CD14-positive monocyte (primary cell): ENCODE data around the gene TPRN. TPM values are rescaled to one million over a fixed set of nuclear protein-coding genes. Genes with fewer than 3 reads are reported as not detected.

Experiments
- DNase-seq, 3 donors: peaks; one replicate each; pipeline ENCODE4 v3.0.0-alpha.2; 2011 to 2022
- H2AFZ ChIP-seq: 2 replicates; pipeline ENCODE4 v1.6.0; 2012; ENCODE audit warnings: mild to moderate bottlenecking, low read depth, low read length, inconsistent platforms; ENCODE audit not compliant: insufficient read depth, poor library complexity, severe bottlenecking
- H3K27ac ChIP-seq, 2 donors: 1 replicate in 1 of 2; 2 replicates in 1 of 2; pipeline ENCODE4 v1.5.1; 2012 to 2013; ENCODE audit warnings: low read length in 2 of 2, control low read depth in 1 of 2, inconsistent platforms in 1 of 2, low read depth in 1 of 2, mild to moderate bottlenecking in 1 of 2
- H3K27me3 ChIP-seq, 2 donors: one replicate each; pipeline versions ENCODE4 v1.6.0 to v1.6.1; 2011 to 2013; ENCODE audit warnings: low read length in 2 of 2; ENCODE audit not compliant: control insufficient read depth in 2 of 2, insufficient read depth in 2 of 2
- H3K36me3 ChIP-seq, 2 donors: replicated peaks in 1 of 2; 1 replicate in 1 of 2; 2 replicates in 1 of 2; pipeline versions ENCODE4 v1.5.1 to v1.6.1; 2012 to 2013; ENCODE audit warnings: low read length in 2 of 2, control low read depth in 1 of 2, inconsistent platforms in 1 of 2, mild to moderate bottlenecking in 1 of 2; ENCODE audit not compliant: insufficient read depth in 2 of 2, control insufficient read depth in 1 of 2
- H3K4me1 ChIP-seq, 2 donors: 1 replicate in 1 of 2; 2 replicates in 1 of 2; pipeline versions ENCODE4 v1.5.1 to v1.6.1; 2012 to 2013; ENCODE audit warnings: low read length in 2 of 2, control low read depth in 1 of 2, inconsistent platforms in 1 of 2, mild to moderate bottlenecking in 1 of 2, moderate library complexity in 1 of 2; ENCODE audit not compliant: insufficient read depth in 2 of 2, control insufficient read depth in 1 of 2
- H3K4me2 ChIP-seq: replicated peaks from 2 replicates; pipeline ENCODE3; 2012; ENCODE audit warnings: low read length, moderate library complexity, mild to moderate bottlenecking; ENCODE audit not compliant: poor library complexity, severe bottlenecking; ENCODE audit errors: extremely low read depth
- H3K4me3 ChIP-seq, 3 experiments: fragments of 200-600 bp in 1 of 3; sonication (generic) in 1 of 3; replicated peaks in 1 of 3; 1 replicate in 2 of 3; 2 replicates in 1 of 3; pipeline ENCODE4 v1.5.1; 2011 to 2013; ENCODE audit warnings: low read length in 3 of 3, mild to moderate bottlenecking in 3 of 3, control low read depth in 2 of 3, low read depth in 2 of 3, inconsistent platforms in 1 of 3, moderate library complexity in 1 of 3
- H3K79me2 ChIP-seq: 2 replicates; pipeline ENCODE4 v1.6.0; 2012; ENCODE audit warnings: mild to moderate bottlenecking, control low read depth, inconsistent platforms, low read length, moderate library complexity; ENCODE audit not compliant: insufficient read depth
- H3K9ac ChIP-seq: 2 replicates; pipeline ENCODE4 v1.6.0; 2017; ENCODE audit warnings: low read length, mild to moderate bottlenecking; ENCODE audit not compliant: insufficient read depth, poor library complexity, severe bottlenecking
- H3K9me3 ChIP-seq, 2 donors: replicated peaks in 1 of 2; 1 replicate in 1 of 2; 2 replicates in 1 of 2; pipeline versions ENCODE4 v1.5.1 to v1.6.1; 2012 to 2013; ENCODE audit warnings: low read length in 2 of 2, control low read depth in 1 of 2; ENCODE audit not compliant: control insufficient read depth in 1 of 2, insufficient read depth in 1 of 2
- H4K20me1 ChIP-seq: 2 replicates; pipeline ENCODE4 v1.6.0; 2012; ENCODE audit warnings: mild to moderate bottlenecking, low read length, control low read depth, moderate library complexity; ENCODE audit not compliant: insufficient read depth
- H3K27ac Mint-ChIP-seq, 7 donors: one replicate each; pipeline ENCODE4 v1.8.0; 2020; ENCODE audit warnings: mild to moderate bottlenecking in 7 of 7, mixed read lengths in 7 of 7, moderate library complexity in 6 of 7, inconsistent platforms in 2 of 7
- H3K27me3 Mint-ChIP-seq, 3 donors: one replicate each; pipeline ENCODE4 v1.8.0; 2021 to 2022; ENCODE audit warnings: low read depth in 3 of 3, mild to moderate bottlenecking in 3 of 3, mixed read lengths in 3 of 3, moderate library complexity in 3 of 3, inconsistent platforms in 1 of 3
- H3K36me3 Mint-ChIP-seq, 2 donors: one replicate each; pipeline ENCODE4 v1.8.0; 2020; ENCODE audit warnings: mixed read lengths in 2 of 2, inconsistent platforms in 1 of 2, mild to moderate bottlenecking in 1 of 2
- H3K4me1 Mint-ChIP-seq: one replicate; pipeline ENCODE4 v1.8.0; 2020; ENCODE audit warnings: mild to moderate bottlenecking, mixed read lengths
- H3K4me3 Mint-ChIP-seq, 2 donors: one replicate each; pipeline ENCODE4 v1.8.0; 2020; ENCODE audit warnings: mild to moderate bottlenecking in 2 of 2, mixed read lengths in 2 of 2, moderate library complexity in 1 of 2
- H3K9me3 Mint-ChIP-seq, 7 donors: one replicate each; pipeline ENCODE4 v1.8.0; 2020 to 2022; ENCODE audit warnings: mixed read lengths in 7 of 7, mild to moderate bottlenecking in 6 of 7, moderate library complexity in 6 of 7, inconsistent platforms in 2 of 7
- WGBS: methylation state at CpG from one replicate; pipeline ENCODE4 v1.1.5; 2013; ENCODE audit warnings: missing lambda C conversion rate; ENCODE audit not compliant: insufficient coverage; 5-methylcytosine and 5-hydroxymethylcytosine counted together
- intact Hi-C, 2 donors: fragments of 100-400 bp; cut with micrococcal nuclease; formaldehyde crosslinking; loops; one replicate each; pipeline versions ENCODE4 v1.15.0 to v1.15.1; 2023
- polyA plus RNA-seq, 3 donors: library from polyadenylated mRNA; depleted of rRNA in 1 of 3; unstranded in 2 of 3; stranded (reverse) in 1 of 3; fragments of 300-500 nt in 2 of 3; fragments of >200 nt in 1 of 3; fragmentation: Illumina TruSeq in 2 of 3; gene quantifications; 1 replicate in 2 of 3; 2 replicates in 1 of 3; pipeline ENCODE4 v1.2.3, GENCODE V29; 2012 to 2021
- TF ChIP-seq, protein P1 (sequence below): fragments of 200-600 bp; IDR thresholded peaks from one replicate; pipeline ENCODE4 v1.8.0; 2022; ENCODE audit warnings: antibody characterized with exemption, mild to moderate bottlenecking

The TPRN gene
- polyA plus RNA-seq, 3 donors = 0.30 to 4.6 (median 0.46) TPM

DNA sequence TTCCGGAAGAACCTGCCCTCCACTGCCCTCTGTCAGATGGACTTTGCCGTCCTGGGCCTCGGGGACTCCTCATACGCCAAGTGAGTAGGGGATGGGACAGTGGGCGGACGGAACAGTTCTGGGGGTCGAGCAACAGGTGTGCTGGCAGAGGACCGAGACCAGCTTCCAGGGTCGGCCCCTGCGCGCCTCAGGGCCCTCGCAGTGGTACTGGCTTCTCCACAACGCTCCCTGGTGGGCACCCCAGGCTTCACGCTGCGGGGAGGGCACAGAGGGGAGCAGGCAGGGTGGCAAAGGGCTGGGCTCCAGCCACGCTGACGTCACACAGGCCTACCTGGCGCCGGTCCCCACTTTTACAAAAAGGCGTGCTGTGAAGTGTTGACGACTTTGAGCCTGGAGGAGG, 12.0 kb upstream of the TPRN start:
- H3K9me3 ChIP-seq = no peaks in the 10 kb centered on the region
- 95% methylated on average over 21 of the region's 21 CpGs for WGBS
- TF ChIP-seq, protein P1, sequence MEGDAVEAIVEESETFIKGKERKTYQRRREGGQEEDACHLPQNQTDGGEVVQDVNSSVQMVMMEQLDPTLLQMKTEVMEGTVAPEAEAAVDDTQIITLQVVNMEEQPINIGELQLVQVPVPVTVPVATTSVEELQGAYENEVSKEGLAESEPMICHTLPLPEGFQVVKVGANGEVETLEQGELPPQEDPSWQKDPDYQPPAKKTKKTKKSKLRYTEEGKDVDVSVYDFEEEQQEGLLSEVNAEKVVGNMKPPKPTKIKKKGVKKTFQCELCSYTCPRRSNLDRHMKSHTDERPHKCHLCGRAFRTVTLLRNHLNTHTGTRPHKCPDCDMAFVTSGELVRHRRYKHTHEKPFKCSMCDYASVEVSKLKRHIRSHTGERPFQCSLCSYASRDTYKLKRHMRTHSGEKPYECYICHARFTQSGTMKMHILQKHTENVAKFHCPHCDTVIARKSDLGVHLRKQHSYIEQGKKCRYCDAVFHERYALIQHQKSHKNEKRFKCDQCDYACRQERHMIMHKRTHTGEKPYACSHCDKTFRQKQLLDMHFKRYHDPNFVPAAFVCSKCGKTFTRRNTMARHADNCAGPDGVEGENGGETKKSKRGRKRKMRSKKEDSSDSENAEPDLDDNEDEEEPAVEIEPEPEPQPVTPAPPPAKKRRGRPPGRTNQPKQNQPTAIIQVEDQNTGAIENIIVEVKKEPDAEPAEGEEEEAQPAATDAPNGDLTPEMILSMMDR = no peak
- no peak overlapping the region for H3K4me3 ChIP-seq
- H3K36me3 Mint-ChIP-seq = peaks cover 31 to 64% of the 10 kb centered on the region in 2 donors
- H3K4me3 Mint-ChIP-seq = no peak overlapping the region
- intact Hi-C loops = no loop called here
- no peak overlapping the region for H3K27ac Mint-ChIP-seq
- H3K27ac ChIP-seq = no peak overlapping the region
- peaks cover 0 to 4% (median 0%) of the 10 kb centered on the region in 3 donors for H3K27me3 Mint-ChIP-seq
- H4K20me1 ChIP-seq = no peaks in the 10 kb centered on the region
- peaks cover under 1% of the 10 kb centered on the region for H3K4me1 Mint-ChIP-seq
- peaks cover 34 to 54% of the 10 kb centered on the region in 2 donors for H3K36me3 ChIP-seq
- no peaks in the 10 kb centered on the region for H3K27me3 ChIP-seq
- peaks cover 2% of the 10 kb centered on the region for H3K79me2 ChIP-seq
- DNase-seq = no peak
- H3K4me1 ChIP-seq = peaks cover 0 to 8% of the 10 kb centered on the region in 2 donors
- no peak overlapping the region for H2AFZ ChIP-seq
- no peak overlapping the region for H3K4me2 ChIP-seq
- no peaks in the 10 kb centered on the region for H3K9me3 Mint-ChIP-seq
- H3K9ac ChIP-seq = no peak overlapping the region

DNA sequence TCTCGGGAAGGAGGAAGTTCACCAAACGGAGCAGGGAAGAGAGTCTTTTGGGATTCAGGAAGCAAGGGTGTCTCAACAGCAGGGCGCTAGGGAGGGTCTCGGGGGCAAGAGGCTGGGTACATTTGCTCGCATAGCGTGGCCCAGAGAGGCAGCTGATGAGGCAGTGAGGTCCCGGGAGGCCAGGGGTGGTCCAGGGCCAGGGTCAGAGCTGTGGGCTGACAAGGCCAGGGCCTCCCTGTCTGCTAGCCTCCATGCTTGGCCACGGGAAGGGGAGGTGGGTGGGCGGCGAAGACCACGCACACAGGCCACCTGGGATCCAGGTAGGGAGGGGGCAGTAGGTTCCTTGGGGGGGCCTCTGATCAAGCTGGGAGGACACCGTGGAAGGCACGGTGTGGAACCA, 11.0 kb upstream of the TPRN start:
- DNase-seq = no peak
- Histone ChIP-seq H4K20me1 (no peaks in the 10 kb centered on the region), H3K79me2 (peaks cover 12% of the 10 kb centered on the region), H3K4me1 (peaks cover 5 to 11% of the 10 kb centered on the region in 2 donors), H3K9ac (no peak overlapping the region), H3K27me3 (no peaks in the 10 kb centered on the region), H3K4me2 (no peak overlapping the region), H3K9me3 (no peaks in the 10 kb centered on the region), H3K4me3 (no peak overlapping the region), H3K36me3 (peaks cover 34 to 56% of the 10 kb centered on the region in 2 donors), H3K27ac (no peak overlapping the region), H2AFZ (no peak overlapping the region)
- peaks cover 32 to 69% of the 10 kb centered on the region in 2 donors for H3K36me3 Mint-ChIP-seq
- 86% methylated on average over 13 of the region's 13 CpGs for WGBS
- TF ChIP-seq, protein P1 = no peak
- no peaks in the 10 kb centered on the region for H3K9me3 Mint-ChIP-seq
- intact Hi-C loops = no loop called here
- H3K4me3 Mint-ChIP-seq = no peak overlapping the region
- peaks cover 11% of the 10 kb centered on the region for H3K4me1 Mint-ChIP-seq
- H3K27ac Mint-ChIP-seq = no peak overlapping the region
- peaks cover 0 to 4% (median 0%) of the 10 kb centered on the region in 3 donors for H3K27me3 Mint-ChIP-seq
